Activated T-helper 1 cell treated with anti-CD3 and anti-CD28 coated beads, Interleukin-2, amount 50 U/mL, for 16 hours (primary cell): ENCODE data around the gene TNF.

Experiments used
- DNase-seq, 2 donors: peaks; one replicate each; pipeline ENCODE4 v3.0.0-alpha.2; 2020; ENCODE audit warnings: low read depth in 1 of 2, low spot score in 1 of 2

Gene TNF

DNA sequence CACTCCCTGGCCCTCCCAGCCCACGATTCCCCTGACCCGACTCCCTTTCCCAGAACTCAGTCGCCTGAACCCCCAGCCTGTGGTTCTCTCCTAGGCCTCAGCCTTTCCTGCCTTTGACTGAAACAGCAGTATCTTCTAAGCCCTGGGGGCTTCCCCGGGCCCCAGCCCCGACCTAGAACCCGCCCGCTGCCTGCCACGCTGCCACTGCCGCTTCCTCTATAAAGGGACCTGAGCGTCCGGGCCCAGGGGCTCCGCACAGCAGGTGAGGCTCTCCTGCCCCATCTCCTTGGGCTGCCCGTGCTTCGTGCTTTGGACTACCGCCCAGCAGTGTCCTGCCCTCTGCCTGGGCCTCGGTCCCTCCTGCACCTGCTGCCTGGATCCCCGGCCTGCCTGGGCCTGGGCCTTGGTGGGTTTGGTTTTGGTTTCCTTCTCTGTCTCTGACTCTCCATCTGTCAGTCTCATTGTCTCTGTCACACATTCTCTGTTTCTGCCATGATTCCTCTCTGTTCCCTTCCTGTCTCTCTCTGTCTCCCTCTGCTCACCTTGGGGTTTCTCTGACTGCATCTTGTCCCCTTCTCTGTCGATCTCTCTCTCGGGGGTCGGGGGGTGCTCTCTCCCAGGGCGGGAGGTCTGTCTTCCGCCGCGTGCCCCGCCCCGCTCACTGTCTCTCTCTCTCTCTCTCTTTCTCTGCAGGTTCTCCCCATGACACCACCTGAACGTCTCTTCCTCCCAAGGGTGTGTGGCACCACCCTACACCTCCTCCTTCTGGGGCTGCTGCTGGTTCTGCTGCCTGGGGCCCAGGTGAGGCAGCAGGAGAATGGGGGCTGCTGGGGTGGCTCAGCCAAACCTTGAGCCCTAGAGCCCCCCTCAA is 3.1 kb upstream of the TNF start, which contains the start of gene LTA:
TSS of gene LTA (plus strand) at position 249 of the 871 bp plus-strand sequence. CDS start at position 703, 454 bp downstream.
- DNase-seq: peak; percentile 57 to 66

DNA sequence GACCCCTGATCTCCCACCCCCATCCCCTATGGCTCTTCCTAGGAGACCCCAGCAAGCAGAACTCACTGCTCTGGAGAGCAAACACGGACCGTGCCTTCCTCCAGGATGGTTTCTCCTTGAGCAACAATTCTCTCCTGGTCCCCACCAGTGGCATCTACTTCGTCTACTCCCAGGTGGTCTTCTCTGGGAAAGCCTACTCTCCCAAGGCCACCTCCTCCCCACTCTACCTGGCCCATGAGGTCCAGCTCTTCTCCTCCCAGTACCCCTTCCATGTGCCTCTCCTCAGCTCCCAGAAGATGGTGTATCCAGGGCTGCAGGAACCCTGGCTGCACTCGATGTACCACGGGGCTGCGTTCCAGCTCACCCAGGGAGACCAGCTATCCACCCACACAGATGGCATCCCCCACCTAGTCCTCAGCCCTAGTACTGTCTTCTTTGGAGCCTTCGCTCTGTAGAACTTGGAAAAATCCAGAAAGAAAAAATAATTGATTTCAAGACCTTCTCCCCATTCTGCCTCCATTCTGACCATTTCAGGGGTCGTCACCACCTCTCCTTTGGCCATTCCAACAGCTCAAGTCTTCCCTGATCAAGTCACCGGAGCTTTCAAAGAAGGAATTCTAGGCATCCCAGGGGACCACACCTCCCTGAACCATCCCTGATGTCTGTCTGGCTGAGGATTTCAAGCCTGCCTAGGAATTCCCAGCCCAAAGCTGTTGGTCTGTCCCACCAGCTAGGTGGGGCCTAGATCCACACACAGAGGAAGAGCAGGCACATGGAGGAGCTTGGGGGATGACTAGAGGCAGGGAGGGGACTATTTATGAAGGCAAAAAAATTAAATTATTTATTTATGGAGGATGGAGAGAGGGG is 1.9 kb upstream of the TNF start:
- DNase-seq: no peak

DNA sequence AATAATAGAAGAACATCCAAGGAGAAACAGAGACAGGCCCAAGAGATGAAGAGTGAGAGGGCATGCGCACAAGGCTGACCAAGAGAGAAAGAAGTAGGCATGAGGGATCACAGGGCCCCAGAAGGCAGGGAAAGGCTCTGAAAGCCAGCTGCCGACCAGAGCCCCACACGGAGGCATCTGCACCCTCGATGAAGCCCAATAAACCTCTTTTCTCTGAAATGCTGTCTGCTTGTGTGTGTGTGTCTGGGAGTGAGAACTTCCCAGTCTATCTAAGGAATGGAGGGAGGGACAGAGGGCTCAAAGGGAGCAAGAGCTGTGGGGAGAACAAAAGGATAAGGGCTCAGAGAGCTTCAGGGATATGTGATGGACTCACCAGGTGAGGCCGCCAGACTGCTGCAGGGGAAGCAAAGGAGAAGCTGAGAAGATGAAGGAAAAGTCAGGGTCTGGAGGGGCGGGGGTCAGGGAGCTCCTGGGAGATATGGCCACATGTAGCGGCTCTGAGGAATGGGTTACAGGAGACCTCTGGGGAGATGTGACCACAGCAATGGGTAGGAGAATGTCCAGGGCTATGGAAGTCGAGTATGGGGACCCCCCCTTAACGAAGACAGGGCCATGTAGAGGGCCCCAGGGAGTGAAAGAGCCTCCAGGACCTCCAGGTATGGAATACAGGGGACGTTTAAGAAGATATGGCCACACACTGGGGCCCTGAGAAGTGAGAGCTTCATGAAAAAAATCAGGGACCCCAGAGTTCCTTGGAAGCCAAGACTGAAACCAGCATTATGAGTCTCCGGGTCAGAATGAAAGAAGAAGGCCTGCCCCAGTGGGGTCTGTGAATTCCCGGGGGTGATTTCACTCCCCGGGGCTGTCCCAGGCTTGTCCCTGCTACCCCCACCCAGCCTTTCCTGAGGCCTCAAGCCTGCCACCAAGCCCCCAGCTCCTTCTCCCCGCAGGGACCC is 981 bp upstream of the TNF start:
- no peak for DNase-seq

DNA sequence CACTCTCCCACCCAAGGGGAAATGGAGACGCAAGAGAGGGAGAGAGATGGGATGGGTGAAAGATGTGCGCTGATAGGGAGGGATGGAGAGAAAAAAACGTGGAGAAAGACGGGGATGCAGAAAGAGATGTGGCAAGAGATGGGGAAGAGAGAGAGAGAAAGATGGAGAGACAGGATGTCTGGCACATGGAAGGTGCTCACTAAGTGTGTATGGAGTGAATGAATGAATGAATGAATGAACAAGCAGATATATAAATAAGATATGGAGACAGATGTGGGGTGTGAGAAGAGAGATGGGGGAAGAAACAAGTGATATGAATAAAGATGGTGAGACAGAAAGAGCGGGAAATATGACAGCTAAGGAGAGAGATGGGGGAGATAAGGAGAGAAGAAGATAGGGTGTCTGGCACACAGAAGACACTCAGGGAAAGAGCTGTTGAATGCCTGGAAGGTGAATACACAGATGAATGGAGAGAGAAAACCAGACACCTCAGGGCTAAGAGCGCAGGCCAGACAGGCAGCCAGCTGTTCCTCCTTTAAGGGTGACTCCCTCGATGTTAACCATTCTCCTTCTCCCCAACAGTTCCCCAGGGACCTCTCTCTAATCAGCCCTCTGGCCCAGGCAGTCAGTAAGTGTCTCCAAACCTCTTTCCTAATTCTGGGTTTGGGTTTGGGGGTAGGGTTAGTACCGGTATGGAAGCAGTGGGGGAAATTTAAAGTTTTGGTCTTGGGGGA is 754 bp downstream of the TNF start:
- DNase-seq: no peak

DNA sequence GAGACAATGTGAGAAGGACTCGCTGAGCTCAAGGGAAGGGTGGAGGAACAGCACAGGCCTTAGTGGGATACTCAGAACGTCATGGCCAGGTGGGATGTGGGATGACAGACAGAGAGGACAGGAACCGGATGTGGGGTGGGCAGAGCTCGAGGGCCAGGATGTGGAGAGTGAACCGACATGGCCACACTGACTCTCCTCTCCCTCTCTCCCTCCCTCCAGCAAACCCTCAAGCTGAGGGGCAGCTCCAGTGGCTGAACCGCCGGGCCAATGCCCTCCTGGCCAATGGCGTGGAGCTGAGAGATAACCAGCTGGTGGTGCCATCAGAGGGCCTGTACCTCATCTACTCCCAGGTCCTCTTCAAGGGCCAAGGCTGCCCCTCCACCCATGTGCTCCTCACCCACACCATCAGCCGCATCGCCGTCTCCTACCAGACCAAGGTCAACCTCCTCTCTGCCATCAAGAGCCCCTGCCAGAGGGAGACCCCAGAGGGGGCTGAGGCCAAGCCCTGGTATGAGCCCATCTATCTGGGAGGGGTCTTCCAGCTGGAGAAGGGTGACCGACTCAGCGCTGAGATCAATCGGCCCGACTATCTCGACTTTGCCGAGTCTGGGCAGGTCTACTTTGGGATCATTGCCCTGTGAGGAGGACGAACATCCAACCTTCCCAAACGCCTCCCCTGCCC is 1.7 kb downstream of the TNF start:
- DNase-seq: no peak

DNA sequence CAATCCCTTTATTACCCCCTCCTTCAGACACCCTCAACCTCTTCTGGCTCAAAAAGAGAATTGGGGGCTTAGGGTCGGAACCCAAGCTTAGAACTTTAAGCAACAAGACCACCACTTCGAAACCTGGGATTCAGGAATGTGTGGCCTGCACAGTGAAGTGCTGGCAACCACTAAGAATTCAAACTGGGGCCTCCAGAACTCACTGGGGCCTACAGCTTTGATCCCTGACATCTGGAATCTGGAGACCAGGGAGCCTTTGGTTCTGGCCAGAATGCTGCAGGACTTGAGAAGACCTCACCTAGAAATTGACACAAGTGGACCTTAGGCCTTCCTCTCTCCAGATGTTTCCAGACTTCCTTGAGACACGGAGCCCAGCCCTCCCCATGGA is 2.2 kb downstream of the TNF start:
- DNase-seq: no peak

DNA sequence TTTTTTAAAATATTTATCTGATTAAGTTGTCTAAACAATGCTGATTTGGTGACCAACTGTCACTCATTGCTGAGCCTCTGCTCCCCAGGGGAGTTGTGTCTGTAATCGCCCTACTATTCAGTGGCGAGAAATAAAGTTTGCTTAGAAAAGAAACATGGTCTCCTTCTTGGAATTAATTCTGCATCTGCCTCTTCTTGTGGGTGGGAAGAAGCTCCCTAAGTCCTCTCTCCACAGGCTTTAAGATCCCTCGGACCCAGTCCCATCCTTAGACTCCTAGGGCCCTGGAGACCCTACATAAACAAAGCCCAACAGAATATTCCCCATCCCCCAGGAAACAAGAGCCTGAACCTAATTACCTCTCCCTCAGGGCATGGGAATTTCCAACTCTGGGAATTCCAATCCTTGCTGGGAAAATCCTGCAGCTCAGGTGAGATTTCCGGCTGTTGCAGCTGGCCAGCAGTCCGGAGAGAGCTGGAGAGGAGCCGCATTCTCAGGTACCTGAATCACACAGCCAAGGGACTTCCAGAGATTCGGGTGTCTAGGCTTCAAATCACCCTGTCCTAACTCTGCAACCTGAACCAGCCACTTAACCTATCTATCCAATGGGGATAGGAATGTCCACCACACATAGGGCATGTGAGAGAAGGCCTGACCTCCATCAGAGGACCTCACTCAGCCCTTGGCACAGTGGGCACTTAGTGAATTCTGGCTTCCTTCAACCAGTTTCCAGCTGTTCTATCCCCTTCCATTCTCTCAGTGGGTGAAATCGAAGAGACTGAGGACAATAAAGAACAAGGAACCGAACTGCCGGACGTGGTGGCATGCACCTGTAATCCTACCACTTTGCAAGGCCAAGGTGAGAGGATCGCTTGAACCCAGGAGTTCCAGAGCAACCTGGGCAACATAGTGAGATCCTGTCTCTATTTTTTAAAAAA is 3.1 kb downstream of the TNF start:
- DNase-seq: no peak

DNA sequence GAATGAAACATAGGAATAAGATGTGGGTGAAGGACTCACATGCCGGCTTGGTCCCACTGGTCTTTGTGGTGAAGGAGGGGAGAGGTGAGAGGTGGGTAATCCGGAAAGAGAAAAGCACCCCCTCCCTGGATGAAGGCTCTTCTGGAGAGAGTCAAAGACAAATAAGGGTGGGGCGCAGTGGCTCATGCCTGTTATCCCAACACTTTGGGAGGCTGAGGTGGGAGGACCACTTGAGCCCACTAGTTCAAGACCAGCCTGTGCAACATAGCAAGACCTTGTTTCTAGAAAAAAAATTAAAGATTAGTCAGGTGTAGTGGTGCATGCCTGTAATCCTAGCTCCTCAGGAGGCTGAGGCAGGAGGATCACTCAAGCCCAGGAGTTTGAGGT is 3.7 kb downstream of the TNF start:
- no peak for DNase-seq

DNA sequence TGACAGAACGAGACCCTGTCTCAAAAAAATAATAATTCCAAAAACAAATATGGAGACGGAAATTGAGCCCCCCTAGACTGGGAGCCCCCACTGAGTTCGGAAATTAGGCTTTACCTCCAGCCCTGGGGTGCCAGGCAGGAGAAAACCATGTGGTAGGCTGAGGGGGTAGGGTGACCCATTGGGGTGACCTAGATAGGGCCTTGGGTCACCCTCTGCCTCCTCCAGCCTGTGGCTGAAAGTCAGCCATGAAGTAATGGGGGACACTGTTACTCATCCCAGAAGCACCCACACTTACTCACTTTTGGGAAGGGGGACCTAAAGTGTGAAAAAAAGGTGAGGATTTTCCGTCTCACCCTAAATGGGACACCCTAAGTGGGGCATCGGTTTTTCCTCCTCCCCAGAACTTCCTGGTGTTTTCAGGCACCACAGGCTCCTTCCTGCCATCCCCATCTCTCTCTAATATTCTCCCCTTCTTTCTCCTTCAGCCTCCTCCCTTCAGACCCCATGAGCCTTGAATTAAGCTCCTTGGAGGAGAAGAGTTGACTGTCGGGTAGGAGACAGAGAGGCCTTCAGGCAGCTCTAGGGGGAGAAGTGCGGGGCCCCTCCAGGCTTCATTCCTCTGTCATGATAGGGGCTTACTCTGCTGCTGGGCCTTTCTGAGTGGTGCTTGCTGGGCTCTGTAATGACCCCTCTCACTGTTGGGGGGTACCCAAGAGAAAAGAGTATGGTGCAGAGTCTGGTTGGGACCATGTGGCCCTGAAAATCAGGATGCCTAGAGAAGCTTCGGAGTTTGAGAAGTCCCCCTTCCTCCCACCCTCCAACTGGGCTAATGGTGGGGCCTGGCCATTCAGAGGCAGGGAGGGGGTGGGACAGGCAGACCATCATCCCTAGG is 4.4 kb downstream of the TNF start:
- DNase-seq: no peak

DNA sequence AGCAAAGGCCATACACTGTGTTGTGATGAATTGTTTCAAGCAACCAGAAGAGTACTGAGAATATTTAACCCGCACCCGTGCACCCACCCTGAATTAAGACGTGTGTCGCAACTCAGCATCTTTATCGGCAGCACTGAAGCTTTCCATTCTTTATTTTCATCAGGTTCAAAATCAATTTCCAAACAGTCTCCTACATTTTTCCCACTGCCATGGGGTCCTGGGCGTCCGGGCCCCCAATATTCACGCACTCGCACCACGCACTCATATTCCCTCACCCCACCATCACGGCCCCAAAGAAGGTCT is 5.0 kb downstream of the TNF start:
- no peak for DNase-seq

DNA sequence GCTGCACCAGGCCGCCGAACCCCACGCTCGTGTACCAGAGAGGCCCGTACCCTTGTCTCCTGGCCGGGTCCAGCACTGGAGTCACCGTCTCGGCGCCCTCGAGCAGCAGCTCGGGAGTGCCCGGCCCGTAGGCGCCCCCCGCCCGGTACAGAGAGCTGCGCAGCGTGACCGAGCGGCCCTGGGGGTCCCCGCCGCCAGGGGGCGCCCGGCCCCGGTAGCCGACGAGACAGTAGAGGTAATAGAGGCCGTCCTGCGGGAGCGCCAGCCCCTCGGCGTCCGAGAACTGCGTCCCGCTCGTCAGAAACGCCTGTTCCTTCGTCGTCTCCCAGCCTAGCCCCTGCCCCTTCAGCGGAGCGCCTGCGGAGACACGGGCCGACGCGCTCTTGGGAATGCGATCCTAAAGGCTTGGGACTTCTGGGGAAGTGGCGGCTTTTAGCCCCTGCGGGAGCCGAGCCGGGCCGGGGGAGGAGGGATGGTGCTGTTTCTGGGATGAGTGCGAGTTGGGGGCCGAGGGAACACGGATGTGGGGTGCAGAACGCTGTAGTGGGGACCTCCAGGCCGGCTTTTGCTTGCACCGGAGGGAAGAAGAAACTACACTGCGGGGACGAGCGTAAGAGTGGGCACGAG is 5.6 kb downstream of the TNF start:
- peak; percentile 84 to 86 for DNase-seq

DNA sequence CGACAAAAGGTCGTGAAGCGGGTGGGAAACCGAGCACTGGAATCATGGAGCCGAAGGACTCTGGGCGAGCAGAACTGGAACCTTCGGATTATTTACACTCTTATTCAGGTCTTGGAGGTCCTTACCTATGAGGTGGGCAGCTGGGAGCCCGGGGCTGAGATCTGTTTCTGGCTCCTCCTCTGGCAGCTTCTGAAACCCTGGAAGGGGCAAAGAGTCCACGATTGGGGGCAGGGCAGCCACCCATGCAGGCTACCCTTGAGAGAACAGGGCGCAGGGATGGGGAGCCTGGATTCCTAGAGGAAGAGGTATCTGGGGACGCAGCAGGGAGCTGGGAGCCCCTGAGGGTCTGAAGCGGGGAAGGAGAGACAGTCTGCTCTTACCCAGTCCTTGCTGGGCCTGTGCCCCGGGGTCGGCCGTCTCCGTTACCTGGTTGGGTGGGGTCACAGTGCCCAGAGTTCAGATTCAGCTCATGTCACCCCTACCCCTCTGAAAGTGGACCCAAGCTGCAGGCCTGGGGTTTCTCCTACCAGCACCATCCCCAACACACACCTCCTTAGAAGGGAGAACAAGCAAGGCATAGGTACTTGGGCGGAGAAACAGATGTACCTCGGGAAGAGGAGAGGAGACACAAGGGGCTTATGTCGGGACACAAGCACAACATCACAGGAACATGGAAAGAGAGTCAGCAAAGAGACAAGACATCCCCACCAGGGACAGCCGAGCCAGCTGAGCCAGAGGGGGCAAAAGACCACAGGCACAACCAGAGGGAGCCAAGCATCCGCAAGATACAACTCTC is 6.3 kb downstream of the TNF start:
- no peak for DNase-seq

DNA sequence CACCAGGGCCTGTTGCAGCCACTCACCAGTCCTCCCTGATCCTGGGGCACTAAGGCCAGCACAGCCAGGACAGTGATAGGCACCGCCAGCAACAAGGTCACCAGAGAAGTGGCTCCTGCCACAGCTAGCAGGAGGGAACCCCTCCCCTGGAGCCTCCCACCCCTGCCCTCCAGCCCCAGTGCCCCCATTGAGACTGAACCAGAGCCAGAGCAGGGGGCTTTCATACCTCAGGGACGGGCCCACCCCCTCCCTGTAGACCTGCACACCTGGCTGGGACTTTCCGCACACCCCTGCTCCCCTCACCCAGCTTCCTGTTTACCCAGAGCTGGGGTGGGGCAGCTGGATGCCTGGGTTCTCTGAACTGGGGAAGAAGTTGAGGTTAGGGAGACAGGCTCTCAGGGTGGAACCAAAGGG is 6.9 kb downstream of the TNF start, which contains the start of gene LTB:
TSS of gene LTB (minus strand) at position 195 of the 414 bp plus-strand sequence. CDS start at position 188, 7 bp downstream.
- peak in 1 of 2 donors; percentile 46 for DNase-seq

DNA sequence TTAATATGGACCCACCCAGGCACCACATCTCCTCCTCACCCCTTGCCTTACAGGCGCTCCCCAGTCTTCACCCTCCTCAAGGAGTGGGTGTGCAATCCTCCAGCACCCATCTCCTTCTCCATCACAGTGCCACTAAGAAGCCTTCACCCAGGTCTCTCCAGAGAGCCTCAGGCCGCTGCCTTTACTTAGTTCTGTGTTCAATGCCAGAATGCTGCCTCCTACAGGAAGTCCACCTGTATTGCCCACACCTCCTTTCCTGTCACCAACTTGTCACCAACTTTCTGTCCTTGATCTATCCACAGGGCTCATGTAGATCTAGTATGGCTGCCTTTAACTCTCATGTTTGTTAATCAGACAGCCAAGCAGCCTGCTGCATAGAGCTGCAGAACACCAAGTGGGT is 10.1 kb downstream of the TNF start:
- no peak for DNase-seq

DNA sequence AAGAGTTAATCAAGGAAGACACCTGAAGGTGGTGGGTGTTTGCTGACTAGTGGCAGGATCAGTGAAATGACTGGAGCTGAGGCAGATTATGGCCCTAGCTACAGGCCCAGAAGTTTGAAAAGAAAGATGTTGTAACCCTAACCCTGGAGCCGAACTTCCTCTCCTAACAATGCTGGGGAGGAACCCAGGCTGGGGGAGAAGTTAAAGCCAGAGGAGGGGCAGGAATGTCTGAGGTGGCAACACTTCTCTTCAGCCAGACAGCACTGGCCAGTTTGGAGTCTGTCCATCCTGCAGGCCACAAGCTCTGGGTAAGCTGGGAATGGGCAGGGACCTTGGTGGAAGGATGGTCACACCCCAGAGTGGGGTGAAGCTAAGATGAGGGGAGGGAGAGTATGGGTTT is 10.6 kb downstream of the TNF start, which contains the start of gene LST1:
TSS of gene LST1 (plus strand) at position 270 of the 400 bp plus-strand sequence. CDS start 1,023 bp downstream, outside the sequence.
- DNase-seq: no peak

DNA sequence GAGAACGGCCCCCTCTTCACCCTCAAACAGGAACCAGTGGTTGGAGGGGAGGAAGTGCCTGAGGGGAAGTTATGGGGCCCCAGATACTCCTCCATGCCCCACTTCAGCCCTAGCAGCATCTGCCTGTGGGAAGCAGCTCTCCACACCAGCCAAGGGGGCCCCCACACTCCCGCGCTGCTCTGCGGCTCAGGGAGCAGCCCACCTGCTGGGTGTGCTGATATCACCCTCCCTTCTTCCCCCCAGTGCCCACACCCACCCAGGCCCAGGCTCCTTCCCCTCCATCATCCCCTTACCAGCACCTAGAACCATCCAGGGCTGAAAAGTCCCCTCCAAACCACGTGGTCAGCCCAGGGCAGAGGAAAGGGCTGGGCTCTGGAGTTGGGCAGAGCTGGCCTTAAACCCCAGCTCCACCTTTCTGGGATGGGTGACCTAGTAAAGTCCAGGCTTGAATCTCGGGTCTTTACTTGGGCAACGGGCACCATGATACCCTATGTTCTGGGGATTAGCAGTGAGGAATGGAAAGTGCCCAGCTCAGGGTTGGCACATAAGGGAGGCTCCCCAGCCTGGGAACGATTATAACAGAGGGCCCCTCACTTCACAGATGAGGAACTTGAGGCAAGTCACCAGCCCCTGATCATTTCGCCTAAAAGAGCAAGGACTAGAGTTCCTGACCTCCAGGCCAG is 11.4 kb downstream of the TNF start:
- no peak for DNase-seq
